ENCODE measurements around the gene C14orf180. TPM values are rescaled to one million over a fixed set of nuclear protein-coding genes. Genes with fewer than 3 reads are reported as not detected.

C14orf180 gene
- total and polyA plus RNA-seq, 2 of the 8 experiments (the other 6 are each of a cell fraction or from before 2014, with no cell fraction given) = not detected

DNA sequence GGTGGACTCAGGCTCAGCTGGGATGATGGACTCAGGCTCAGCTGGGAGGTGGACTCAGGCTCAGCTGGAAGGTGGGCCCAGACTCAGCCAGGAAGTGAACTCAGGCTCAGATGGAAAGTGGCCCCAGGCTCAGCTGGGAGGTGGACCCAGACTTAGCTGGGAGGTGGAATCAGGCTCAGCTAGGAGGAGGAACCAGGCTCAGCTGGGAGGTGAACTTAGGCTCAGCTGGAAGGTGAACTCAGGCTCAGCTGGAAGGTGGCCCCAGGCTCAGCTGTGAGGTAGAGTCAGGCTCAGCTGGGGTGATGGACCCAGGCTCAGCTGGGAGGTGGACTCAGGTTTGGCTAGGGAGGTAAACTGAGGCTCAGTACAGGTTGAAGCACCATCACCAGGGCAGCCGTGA, 21.8 kb upstream of the C14orf180 start (continued):
- no peak for TF ChIP-seq RNF2 (IDR thresholded peaks at IDR 0.05; ENCODE audit: borderline replicate concordance, low read depth, low read length, missing control alignments, poor library complexity, severe bottlenecking)
- no peak for TF ChIP-seq TAF1 (IDR thresholded peaks at IDR 0.05; ENCODE audit: low read depth, low read length)
- TF ChIP-seq BACH1 (IDR thresholded peaks at IDR 0.05; ENCODE audit: low read length) = no peak
